Endodermal cell (in vitro differentiated cells): Measurements from ENCODE around the gene SCFD2. TPM values are rescaled to one million over a fixed set of nuclear protein-coding genes. Genes with fewer than 3 reads are reported as not detected.

Source experiments
- DNase-seq: peaks from one replicate; pipeline ENCODE4 v3.0.0-alpha.2; 2017
- H3K27ac ChIP-seq: 2 replicates; pipeline ENCODE4 v1.5.1; 2013; ENCODE audit warnings: mild to moderate bottlenecking, low read depth, low read length, moderate library complexity
- H3K27me3 ChIP-seq: 2 replicates; pipeline ENCODE4 v1.6.1; 2013; ENCODE audit warnings: mild to moderate bottlenecking, low read length, moderate library complexity; ENCODE audit not compliant: insufficient read depth, control insufficient read depth, poor library complexity, severe bottlenecking
- H3K36me3 ChIP-seq: 2 replicates; pipeline ENCODE4 v1.7.0; 2013; ENCODE audit warnings: mild to moderate bottlenecking, low read length, moderate library complexity; ENCODE audit not compliant: control insufficient read depth, insufficient read depth
- H3K4me1 ChIP-seq: one replicate; pipeline ENCODE4 v1.7.0; 2013; ENCODE audit warnings: low read length; ENCODE audit not compliant: control insufficient read depth, insufficient read depth
- H3K4me3 ChIP-seq: 2 replicates; pipeline ENCODE4 v1.5.1; 2013; ENCODE audit warnings: mild to moderate bottlenecking, low read length, moderate library complexity
- H3K9ac ChIP-seq: 2 replicates; pipeline ENCODE4 v1.6.1; 2013; ENCODE audit warnings: mild to moderate bottlenecking, low read length, moderate library complexity; ENCODE audit not compliant: poor library complexity, severe bottlenecking; ENCODE audit errors: extremely low read depth
- H3K9me3 ChIP-seq: 2 replicates; pipeline ENCODE4 v1.6.1; 2013; ENCODE audit warnings: mild to moderate bottlenecking, low read length, moderate library complexity; ENCODE audit not compliant: control insufficient read depth
- H3K27ac Mint-ChIP-seq: 2 replicates; pipeline ENCODE4 v1.8.0; 2020; ENCODE audit warnings: mixed read lengths
- H3K27me3 Mint-ChIP-seq: 2 replicates; pipeline ENCODE4 v1.8.0; 2021; ENCODE audit warnings: mild to moderate bottlenecking, mixed read lengths; ENCODE audit not compliant: insufficient read depth
- H3K36me3 Mint-ChIP-seq: 2 replicates; pipeline ENCODE4 v1.8.0; 2020; ENCODE audit warnings: low read depth, mixed read lengths
- H3K4me1 Mint-ChIP-seq: 2 replicates; pipeline ENCODE4 v1.8.0; 2020; ENCODE audit warnings: mixed read lengths
- H3K4me3 Mint-ChIP-seq: 2 replicates; pipeline ENCODE4 v1.8.0; 2020; ENCODE audit warnings: mild to moderate bottlenecking, moderate library complexity, mixed read lengths
- H3K9me3 Mint-ChIP-seq: 2 replicates; pipeline ENCODE4 v1.8.0; 2020; ENCODE audit warnings: mild to moderate bottlenecking, mixed read lengths
- CTCF ChIP-seq: fragments of 200-600 bp; sonication (generic); conservative IDR thresholded peaks from 2 replicates; pipeline ENCODE4 v1.5.0; 2021; ENCODE audit warnings: antibody characterized with exemption, mild to moderate bottlenecking
- WGBS, 2 experiments: methylation state at CpG; one replicate each; pipeline versions ENCODE4 v1.1.5 to v1.1.7; 2013; ENCODE audit warnings: missing lambda C conversion rate in 2 of 2, mixed read lengths in 1 of 2; ENCODE audit not compliant: insufficient coverage in 1 of 2, insufficient read length in 1 of 2; 5-methylcytosine and 5-hydroxymethylcytosine counted together
- total RNA-seq, 2 donors: library from RNA; stranded (reverse); fragmentation: NEBNext Ultra II Directional in 1 of 2; extraction: Animal tissue kit (Norgen Biotek cat#: 25700) in 1 of 2; gene quantifications; 2 replicates in 1 of 2; 3 replicates in 1 of 2; pipeline ENCODE4 v1.2.1, GENCODE V29; 2021

SCFD2 gene
- total RNA-seq, 2 donors from 2014 or later, result 5.7 to 6.5 TPM

GRCh38 chr4:53233114-53233795 lies 132.6 kb downstream of the SCFD2 start:
- no peaks in the 10 kb centered on the region for H3K36me3 ChIP-seq

GRCh38 chr4:53232371-53232770 lies 133.5 kb downstream of the SCFD2 start:
- Histone ChIP-seq H3K27ac (no peak overlapping the region), H3K4me3 (no peak overlapping the region), H3K9me3 (no peaks in the 10 kb centered on the region), H3K27me3 (no peaks in the 10 kb centered on the region), H3K36me3 (no peaks in the 10 kb centered on the region), H3K4me1 (no peaks in the 10 kb centered on the region), H3K9ac (no peak overlapping the region)
- no peak for TF ChIP-seq CTCF
- DNase-seq, result no peak
- Mint-ChIP-seq H3K4me3 (no peak overlapping the region), H3K27me3 (no peaks in the 10 kb centered on the region), H3K27ac (no peak overlapping the region), H3K9me3 (no peaks in the 10 kb centered on the region), H3K4me1 (no peaks in the 10 kb centered on the region), H3K36me3 (no peaks in the 10 kb centered on the region)
- 97 to 100% methylated on average over 2 of the region's 2 CpGs for WGBS, 2 experiments

More at GRCh38 chr4:53233114-53233795, 132.6 kb downstream of the SCFD2 start:
- DNase-seq, result no peak
- WGBS, 2 experiments, result 96 to 100% methylated on average over 1 to 2 of the region's 2 CpGs
- no peaks in the 10 kb centered on the region for H3K9me3 Mint-ChIP-seq
- Histone ChIP-seq H3K4me1 (no peaks in the 10 kb centered on the region), H3K9me3 (no peaks in the 10 kb centered on the region), H3K4me3 (no peak overlapping the region), H3K27me3 (no peaks in the 10 kb centered on the region), H3K9ac (no peak overlapping the region), H3K27ac (no peak overlapping the region)
- H3K4me3 Mint-ChIP-seq, result no peak overlapping the region
- H3K4me1 Mint-ChIP-seq, result no peaks in the 10 kb centered on the region
- H3K27me3 Mint-ChIP-seq, result no peaks in the 10 kb centered on the region
- no peak for TF ChIP-seq CTCF
- H3K36me3 Mint-ChIP-seq, result no peaks in the 10 kb centered on the region
- H3K27ac Mint-ChIP-seq, result no peak overlapping the region

GRCh38 chr4:53228036-53228435 lies 137.8 kb downstream of the SCFD2 start:
- Mint-ChIP-seq H3K27me3 (no peaks in the 10 kb centered on the region), H3K4me3 (no peak overlapping the region), H3K36me3 (no peaks in the 10 kb centered on the region), H3K27ac (no peak overlapping the region), H3K4me1 (no peaks in the 10 kb centered on the region), H3K9me3 (no peaks in the 10 kb centered on the region)
- Histone ChIP-seq H3K9ac (no peak overlapping the region), H3K27ac (no peak overlapping the region), H3K9me3 (no peaks in the 10 kb centered on the region), H3K36me3 (no peaks in the 10 kb centered on the region), H3K27me3 (no peaks in the 10 kb centered on the region), H3K4me1 (no peaks in the 10 kb centered on the region), H3K4me3 (no peak overlapping the region)
- no peak for TF ChIP-seq CTCF
- 79% methylated on average over 1 of the region's 1 CpG; no CpG with 5 or more reads in 1 of the 2 experiments for WGBS, 2 experiments
- no peak for DNase-seq
